Activated naive CD4-positive, alpha-beta T cell treated with anti-CD3 and anti-CD28 coated beads, Interleukin-2, amount 10 ng/mL, durations not matched to agents 7 days and 5 days (primary cell): ENCODE results near the gene FOXO6.
"Not testable (repeated sequence)": the region's sequence is repeated elsewhere in the genome, so short reads cannot be mapped to it uniquely, and the experiment has no call there.

ENCODE experiments used
- CTCF ChIA-PET: fragments of 350-600 bp; sonication (Branson Sonifier 250); formaldehyde crosslinking; loops from one replicate; lab custom pipeline; 2021; ENCODE audit warnings: antibody characterized with exemption; lab: Charles Lee
- DNase-seq: peaks from one replicate; pipeline ENCODE4 v3.0.0-alpha.2; 2020
- H3K27ac Mint-ChIP-seq: one replicate; pipeline ENCODE4 v1.8.0; 2021; ENCODE audit warnings: mild to moderate bottlenecking, moderate library complexity, mixed read lengths
- H3K27me3 Mint-ChIP-seq: one replicate; pipeline ENCODE4 v1.8.0; 2021; ENCODE audit warnings: mild to moderate bottlenecking, mixed read lengths
- H3K36me3 Mint-ChIP-seq: one replicate; pipeline ENCODE4 v1.8.0; 2021; ENCODE audit warnings: mixed read lengths
- H3K4me1 Mint-ChIP-seq: one replicate; pipeline ENCODE4 v1.8.0; 2021; ENCODE audit warnings: mixed read lengths
- H3K4me3 Mint-ChIP-seq: one replicate; pipeline ENCODE4 v1.8.0; 2021; ENCODE audit warnings: mild to moderate bottlenecking, moderate library complexity, mixed read lengths
- H3K9me3 Mint-ChIP-seq: one replicate; pipeline ENCODE4 v1.8.0; 2021; ENCODE audit warnings: mixed read lengths

The FOXO6 gene

GRCh38 chr1:41322101-41322661 is 39.1 kb upstream of the FOXO6 start:
- H3K27me3 Mint-ChIP-seq, result peaks cover 13% of the 10 kb centered on the region
- H3K4me1 Mint-ChIP-seq, result no peaks in the 10 kb centered on the region
- H3K36me3 Mint-ChIP-seq, result no peaks in the 10 kb centered on the region
- no peak for DNase-seq
- CTCF ChIA-PET, result interaction anchor here (1.0 to 1.9 kb wide), 7 partner anchors 9 to 110 kb away, joined by 3 to 18 read pairs (median 3); no protein-coding TSS in a partner anchor
- H3K27ac Mint-ChIP-seq, result no peak overlapping the region
- H3K9me3 Mint-ChIP-seq, result no peaks in the 10 kb centered on the region
- no peak overlapping the region for H3K4me3 Mint-ChIP-seq

GRCh38 chr1:41322835-41323234 is 38.4 kb upstream of the FOXO6 start:
- Mint-ChIP-seq H3K4me3 (no peak overlapping the region), H3K36me3 (no peaks in the 10 kb centered on the region), H3K27me3 (peaks cover 13% of the 10 kb centered on the region), H3K9me3 (no peaks in the 10 kb centered on the region), H3K27ac (no peak overlapping the region), H3K4me1 (no peaks in the 10 kb centered on the region)
- CTCF ChIA-PET, result interaction anchor here (1.0 to 1.9 kb wide), 7 partner anchors 8 to 109 kb away, joined by 3 to 18 read pairs (median 3); no protein-coding TSS in a partner anchor
- DNase-seq, result peak; percentile 36

GRCh38 chr1:41323243-41323642 is 38.0 kb upstream of the FOXO6 start:
- no peaks in the 10 kb centered on the region for H3K9me3 Mint-ChIP-seq
- H3K4me3 Mint-ChIP-seq, result no peak overlapping the region
- no peaks in the 10 kb centered on the region for H3K36me3 Mint-ChIP-seq
- peaks cover 13% of the 10 kb centered on the region for H3K27me3 Mint-ChIP-seq
- H3K27ac Mint-ChIP-seq, result no peak overlapping the region
- CTCF ChIA-PET, result interaction anchor here (1.0 to 1.9 kb wide), 6 partner anchors 8 to 109 kb away, joined by 3 to 18 read pairs (median 3); no protein-coding TSS in a partner anchor
- no peak for DNase-seq
- H3K4me1 Mint-ChIP-seq, result no peaks in the 10 kb centered on the region

GRCh38 chr1:41325801-41326200 is 35.4 kb upstream of the FOXO6 start:
- CTCF ChIA-PET, result no interaction called here
- H3K27me3 Mint-ChIP-seq, result peaks cover 8% of the 10 kb centered on the region
- DNase-seq, result no peak
- H3K27ac Mint-ChIP-seq, result no peak overlapping the region
- no peak overlapping the region for H3K4me3 Mint-ChIP-seq
- no peaks in the 10 kb centered on the region for H3K36me3 Mint-ChIP-seq
- H3K9me3 Mint-ChIP-seq, result no peaks in the 10 kb centered on the region
- no peaks in the 10 kb centered on the region for H3K4me1 Mint-ChIP-seq

- CTCF ChIA-PET, result no interaction called here
- H3K4me3 Mint-ChIP-seq, result no peak overlapping the region
- no peaks in the 10 kb centered on the region for H3K4me1 Mint-ChIP-seq
Measured at GRCh38 chr1:41327383-41327999, 33.7 kb upstream of the FOXO6 start.

GRCh38 chr1:41328001-41328615 is 33.1 kb upstream of the FOXO6 start:
- Mint-ChIP-seq H3K4me1 (no peaks in the 10 kb centered on the region), H3K27ac (no peak overlapping the region), H3K4me3 (no peak overlapping the region), H3K9me3 (no peaks in the 10 kb centered on the region), H3K27me3 (peaks cover 12% of the 10 kb centered on the region), H3K36me3 (no peaks in the 10 kb centered on the region)
- CTCF ChIA-PET, result no interaction called here
- no peak for DNase-seq

More at GRCh38 chr1:41327383-41327999, 33.7 kb upstream of the FOXO6 start:
- DNase-seq, result no peak
- Mint-ChIP-seq H3K9me3 (no peaks in the 10 kb centered on the region), H3K27me3 (peaks cover 8% of the 10 kb centered on the region), H3K27ac (no peak overlapping the region), H3K36me3 (no peaks in the 10 kb centered on the region)

GRCh38 chr1:41328780-41329640 is 32.2 kb upstream of the FOXO6 start:
- DNase-seq, result no peak
- CTCF ChIA-PET, result no interaction called here
- Mint-ChIP-seq H3K4me1 (no peaks in the 10 kb centered on the region), H3K27me3 (peaks cover 18% of the 10 kb centered on the region), H3K9me3 (no peaks in the 10 kb centered on the region), H3K27ac (no peak overlapping the region), H3K36me3 (no peaks in the 10 kb centered on the region), H3K4me3 (no peak overlapping the region)

- no peak for DNase-seq
- Mint-ChIP-seq H3K36me3 (no peaks in the 10 kb centered on the region), H3K4me3 (no peak overlapping the region), H3K9me3 (no peaks in the 10 kb centered on the region), H3K27ac (no peak overlapping the region), H3K4me1 (no peaks in the 10 kb centered on the region), H3K27me3 (peaks cover 16% of the 10 kb centered on the region)
- CTCF ChIA-PET, result interaction anchor here (1.5 kb wide), 1 partner anchor 7 kb away, joined by 3 read pairs; no protein-coding TSS in a partner anchor
Measured at GRCh38 chr1:41329662-41330587, 31.3 kb upstream of the FOXO6 start.

- H3K27me3 Mint-ChIP-seq, result peaks cover 16% of the 10 kb centered on the region
Measured at GRCh38 chr1:41330588-41331545, 30.4 kb upstream of the FOXO6 start.

GRCh38 chr1:41331546-41331917 is 29.7 kb upstream of the FOXO6 start:
- CTCF ChIA-PET, result interaction anchor here (1.5 kb wide), 1 partner anchor 9 kb away, joined by 3 read pairs; no protein-coding TSS in a partner anchor

More at GRCh38 chr1:41330588-41331545, 30.4 kb upstream of the FOXO6 start:
- Mint-ChIP-seq H3K36me3 (no peaks in the 10 kb centered on the region), H3K9me3 (no peaks in the 10 kb centered on the region), H3K27ac (no peak overlapping the region), H3K4me3 (no peak overlapping the region), H3K4me1 (no peaks in the 10 kb centered on the region)
- DNase-seq, result no peak
- CTCF ChIA-PET, result interaction anchor here (1.5 kb wide), 1 partner anchor 8 kb away, joined by 3 read pairs; no protein-coding TSS in a partner anchor

GRCh38 chr1:41332161-41332560 is 29.1 kb upstream of the FOXO6 start:
- CTCF ChIA-PET, H3K9me3 Mint-ChIP-seq: not testable (repeated sequence)

More at GRCh38 chr1:41331546-41331917, 29.7 kb upstream of the FOXO6 start:
- H3K36me3 Mint-ChIP-seq, result no peaks in the 10 kb centered on the region
- H3K9me3 Mint-ChIP-seq, result no peaks in the 10 kb centered on the region
- no peaks in the 10 kb centered on the region for H3K4me1 Mint-ChIP-seq
- H3K27me3 Mint-ChIP-seq, result peaks cover 20% of the 10 kb centered on the region
- H3K27ac Mint-ChIP-seq, result no peak overlapping the region
- no peak for DNase-seq
- H3K4me3 Mint-ChIP-seq, result no peak overlapping the region

GRCh38 chr1:41333146-41333784 is 28.0 kb upstream of the FOXO6 start:
- Mint-ChIP-seq H3K27me3 (peaks cover 25% of the 10 kb centered on the region), H3K4me1 (no peaks in the 10 kb centered on the region), H3K27ac (no peak overlapping the region), H3K9me3 (no peaks in the 10 kb centered on the region), H3K36me3 (no peaks in the 10 kb centered on the region), H3K4me3 (no peak overlapping the region)
- CTCF ChIA-PET, result interaction anchor here (1.5 kb wide), 1 partner anchor 10 kb away, joined by 3 read pairs; no protein-coding TSS in a partner anchor
- no peak for DNase-seq

More at GRCh38 chr1:41332161-41332560, 29.1 kb upstream of the FOXO6 start:
- not testable (repeated sequence) for DNase-seq, H3K36me3 Mint-ChIP-seq, H3K4me1 Mint-ChIP-seq, H3K27ac Mint-ChIP-seq, H3K4me3 Mint-ChIP-seq
- peaks cover 20% of the 10 kb centered on the region for H3K27me3 Mint-ChIP-seq
